NCI-H2196 (cell line): ENCODE measurements around the gene SFN.
A peak's percentile ranks its signal among the peaks of the same experiment; 100 is the strongest.
"Not testable (repeated sequence)": the region's sequence is repeated elsewhere in the genome, so short reads cannot be mapped to it uniquely, and the experiment has no call there.

Source experiments
- DNase-seq: peaks from one replicate; lab custom pipeline; 2025; ENCODE audit not compliant: unreplicated experiment; lab: John Stamatoyannopoulos, UW

SFN gene

GRCh38 chr1:26839339-26839722 lies 23.6 kb upstream of the SFN start:
- DNase-seq, result no peak

- DNase-seq, result no peak
Observed at GRCh38 chr1:26839779-26840178, 23.2 kb upstream of the SFN start.

GRCh38 chr1:26844424-26845196 lies 18.3 kb upstream of the SFN start:
- no peak for DNase-seq

DNA sequence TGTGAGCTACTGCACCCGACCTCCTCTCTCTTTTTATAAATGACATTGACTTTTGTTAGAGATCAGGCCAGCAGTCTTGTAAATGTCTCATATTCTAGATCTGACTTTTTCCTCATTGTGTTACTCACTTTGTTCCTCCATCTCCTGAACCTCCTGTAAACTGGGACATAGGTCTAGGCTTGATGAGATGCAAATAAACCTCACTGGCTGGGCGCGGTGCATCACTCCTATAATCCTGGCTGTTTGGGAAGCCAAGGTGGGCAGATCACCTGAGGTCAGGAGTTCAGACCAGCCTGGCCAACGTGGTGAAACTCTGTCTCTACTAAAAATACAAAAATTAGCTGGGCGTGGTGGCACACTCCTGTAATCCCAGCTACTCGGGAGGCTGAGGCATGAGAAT lies 15.1 kb upstream of the SFN start:
- DNase-seq, result not testable (repeated sequence)

GRCh38 chr1:26848499-26848898 lies 14.4 kb upstream of the SFN start:
- DNase-seq, result no peak

- no peak for DNase-seq
Observed at GRCh38 chr1:26848941-26849774, 13.8 kb upstream of the SFN start.

GRCh38 chr1:26851106-26851684 lies 11.8 kb upstream of the SFN start:
- DNase-seq, result no peak

DNA sequence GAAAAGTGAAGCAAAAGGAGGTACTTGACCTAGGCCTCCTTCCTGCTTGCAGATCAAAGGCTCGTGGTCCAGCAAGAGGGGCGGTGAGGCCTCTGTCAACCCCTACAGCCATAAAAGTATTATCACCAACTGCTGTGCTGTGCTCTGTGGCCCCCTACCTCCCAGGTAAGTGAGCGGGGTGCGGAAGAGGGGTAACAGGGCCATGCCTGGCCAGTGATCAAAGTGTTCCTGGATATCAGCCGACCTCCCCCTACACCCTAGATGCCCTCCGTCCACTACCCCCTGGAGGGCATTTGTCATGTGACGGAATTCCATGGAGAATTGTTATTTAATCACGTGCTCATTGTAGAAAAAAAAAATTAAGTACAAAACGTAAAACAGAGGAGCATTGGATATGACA lies 10.2 kb upstream of the SFN start:
- no peak for DNase-seq

GRCh38 chr1:26853156-26853555 lies 9.8 kb upstream of the SFN start:
- peak; percentile 89 for DNase-seq

GRCh38 chr1:26853600-26853999 lies 9.3 kb upstream of the SFN start:
- DNase-seq, result no peak

DNA sequence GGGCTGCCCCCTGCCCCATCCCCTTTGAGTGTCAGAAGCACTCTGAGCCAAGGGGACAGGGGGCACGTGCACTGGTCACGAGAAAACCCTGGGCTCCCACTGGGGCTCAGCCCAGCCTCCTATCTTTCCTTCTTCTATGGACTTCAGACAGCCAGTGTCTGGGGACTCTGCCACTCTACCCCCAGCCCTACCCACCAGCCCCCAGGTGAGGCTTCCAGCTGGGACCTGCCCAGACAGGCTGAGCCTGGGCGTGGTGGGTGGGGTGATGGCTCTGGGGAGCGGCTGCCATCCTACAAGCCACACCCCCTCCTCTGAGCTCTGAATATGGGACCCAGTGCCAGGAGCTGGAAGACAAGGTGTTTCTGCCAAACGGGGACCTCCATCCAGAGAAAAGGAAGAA lies 8.0 kb upstream of the SFN start:
- DNase-seq, result no peak

GRCh38 chr1:26855636-26856035 lies 7.3 kb upstream of the SFN start:
- no peak for DNase-seq

DNA sequence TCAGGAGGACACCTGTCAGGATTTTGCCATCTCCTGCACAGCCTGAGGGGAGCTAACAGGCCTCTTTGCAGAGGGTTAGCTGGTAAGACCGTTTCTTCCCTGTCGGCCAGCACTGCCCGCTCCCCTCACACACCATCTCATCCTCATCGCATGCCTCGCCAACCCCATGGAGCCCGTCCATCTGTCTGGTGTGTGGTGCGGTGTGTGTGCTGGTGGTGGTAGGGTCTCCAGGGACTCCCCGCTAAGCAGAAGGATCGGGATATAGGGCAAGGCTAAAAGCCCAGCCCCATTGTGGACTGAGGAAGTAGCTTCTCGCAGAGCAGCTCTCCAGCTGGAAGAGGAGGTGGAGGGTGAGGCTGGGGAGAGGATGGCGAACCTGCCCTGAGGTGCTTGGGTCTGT lies 6.8 kb upstream of the SFN start:
- no peak for DNase-seq

- DNase-seq, result no peak
Observed at GRCh38 chr1:26856604-26857469, 6.1 kb upstream of the SFN start.

GRCh38 chr1:26857473-26858060 lies 5.4 kb upstream of the SFN start:
- no peak for DNase-seq

- DNase-seq, result no peak
Observed at GRCh38 chr1:26858160-26858559, 4.8 kb upstream of the SFN start.

DNA sequence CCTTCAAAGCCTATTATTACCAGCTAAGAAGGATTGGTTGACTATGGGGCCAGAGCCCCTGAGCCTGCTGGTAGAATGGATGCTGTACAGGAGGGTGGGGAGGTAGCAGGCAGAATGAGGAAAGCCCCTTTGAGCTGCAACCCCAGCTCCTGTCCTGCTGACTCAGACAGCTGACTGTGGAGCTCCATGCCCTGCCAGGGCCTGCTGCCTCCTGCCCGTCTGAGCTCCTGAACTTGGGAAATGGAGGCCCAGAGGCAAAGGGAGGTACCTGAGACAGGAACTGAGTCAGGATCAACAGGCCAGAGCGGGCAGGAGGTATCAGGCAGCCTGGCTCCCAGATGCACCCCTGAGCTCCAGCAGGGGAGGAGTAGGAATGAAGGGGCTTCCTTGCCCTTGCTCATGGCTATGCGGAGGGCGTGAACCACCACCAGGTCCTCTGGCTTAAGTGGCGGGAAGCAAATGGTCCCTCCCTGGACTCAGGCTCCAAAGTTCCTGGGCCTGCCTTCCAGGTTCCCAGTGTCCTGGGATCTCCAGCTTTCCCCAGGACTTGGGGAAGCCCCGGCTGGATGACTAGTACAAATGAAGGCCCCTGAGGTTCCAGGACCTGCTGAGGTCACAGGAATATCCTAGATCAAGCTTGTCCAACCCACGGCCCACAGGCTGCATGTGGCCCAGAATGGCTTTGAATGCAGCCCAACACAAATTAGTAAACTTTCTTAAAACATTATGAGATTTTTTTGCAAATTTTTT lies 3.9 kb upstream of the SFN start:
- no peak for DNase-seq

- DNase-seq, result no peak
Observed at GRCh38 chr1:26861286-26861701, 1.7 kb upstream of the SFN start.

- no peak for DNase-seq
Observed at GRCh38 chr1:26861889-26862378, 1.0 kb upstream of the SFN start.

DNA sequence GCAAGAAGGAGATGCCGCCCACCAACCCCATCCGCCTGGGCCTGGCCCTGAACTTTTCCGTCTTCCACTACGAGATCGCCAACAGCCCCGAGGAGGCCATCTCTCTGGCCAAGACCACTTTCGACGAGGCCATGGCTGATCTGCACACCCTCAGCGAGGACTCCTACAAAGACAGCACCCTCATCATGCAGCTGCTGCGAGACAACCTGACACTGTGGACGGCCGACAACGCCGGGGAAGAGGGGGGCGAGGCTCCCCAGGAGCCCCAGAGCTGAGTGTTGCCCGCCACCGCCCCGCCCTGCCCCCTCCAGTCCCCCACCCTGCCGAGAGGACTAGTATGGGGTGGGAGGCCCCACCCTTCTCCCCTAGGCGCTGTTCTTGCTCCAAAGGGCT lies 732 bp downstream of the SFN start:
- DNase-seq, result no peak
